Amniotic epithelial cell (primary cell): ENCODE results near the gene STYXL1.
"Not testable (repeated sequence)": the region's sequence is repeated elsewhere in the genome, so short reads cannot be mapped to it uniquely, and the experiment has no call there.

Source experiments
- DNase-seq: peaks from one replicate; pipeline ENCODE4 v3.0.0-alpha.2; 2010; ENCODE audit warnings: low read depth

STYXL1 gene

GRCh38 chr7:76029682-76030081, 18.1 kb downstream of the STYXL1 start:
- not testable (repeated sequence) for DNase-seq

- no peak for DNase-seq
Measured at GRCh38 chr7:76023002-76023401, 24.8 kb downstream of the STYXL1 start.

- DNase-seq: no peak
Measured at GRCh38 chr7:76022026-76022780, 25.6 kb downstream of the STYXL1 start.

GRCh38 chr7:76020031-76020714, 27.6 kb downstream of the STYXL1 start:
- DNase-seq: peak; percentile 47

- DNase-seq: not testable (repeated sequence)
Measured at GRCh38 chr7:76018520-76018919, 29.3 kb downstream of the STYXL1 start.

- DNase-seq: peak; percentile 73
Measured at GRCh38 chr7:76016191-76016947, 31.4 kb downstream of the STYXL1 start.

- peak; percentile 49 for DNase-seq
Measured at GRCh38 chr7:76011442-76011861, 36.3 kb downstream of the STYXL1 start.

GRCh38 chr7:76009672-76010600, 37.9 kb downstream of the STYXL1 start:
- DNase-seq: no peak

GRCh38 chr7:76008156-76008687, 39.6 kb downstream of the STYXL1 start:
- no peak for DNase-seq

GRCh38 chr7:76005004-76005403, 42.8 kb downstream of the STYXL1 start:
- not testable (repeated sequence) for DNase-seq

- DNase-seq: no peak
Measured at GRCh38 chr7:76003351-76003750, 44.4 kb downstream of the STYXL1 start.

GRCh38 chr7:76002822-76003221, 45.0 kb downstream of the STYXL1 start:
- DNase-seq: no peak

GRCh38 chr7:76002139-76002538, 45.7 kb downstream of the STYXL1 start:
- DNase-seq: no peak

- no peak for DNase-seq
Measured at GRCh38 chr7:76000566-76000965, 47.2 kb downstream of the STYXL1 start.

- DNase-seq: no peak
Measured at GRCh38 chr7:75998038-75998437, 49.8 kb downstream of the STYXL1 start.

GRCh38 chr7:75996476-75996875, 51.3 kb downstream of the STYXL1 start:
- DNase-seq: no peak

- no peak for DNase-seq
Measured at GRCh38 chr7:75995996-75996395, 51.8 kb downstream of the STYXL1 start.

GRCh38 chr7:75995052-75995471, 52.7 kb downstream of the STYXL1 start:
- no peak for DNase-seq

- DNase-seq: peak; percentile 87
Measured at GRCh38 chr7:75994388-75995051, 53.3 kb downstream of the STYXL1 start, which contains the start of gene TMEM120A. Gene TMEM120A, minus strand, starts transcription at chr7:75994595. Its CDS starts 25 bp downstream, at chr7:75994570.

- peak; percentile 41 for DNase-seq
Measured at GRCh38 chr7:75993689-75994387, 54.0 kb downstream of the STYXL1 start.
